ENCODE data around the gene UGT1A7. TPM values are rescaled to one million over a fixed set of nuclear protein-coding genes. Genes with fewer than 3 reads are reported as not detected.

Gene UGT1A7
- total RNA-seq, 2 donors from 2014 or later, result not detected

DNA sequence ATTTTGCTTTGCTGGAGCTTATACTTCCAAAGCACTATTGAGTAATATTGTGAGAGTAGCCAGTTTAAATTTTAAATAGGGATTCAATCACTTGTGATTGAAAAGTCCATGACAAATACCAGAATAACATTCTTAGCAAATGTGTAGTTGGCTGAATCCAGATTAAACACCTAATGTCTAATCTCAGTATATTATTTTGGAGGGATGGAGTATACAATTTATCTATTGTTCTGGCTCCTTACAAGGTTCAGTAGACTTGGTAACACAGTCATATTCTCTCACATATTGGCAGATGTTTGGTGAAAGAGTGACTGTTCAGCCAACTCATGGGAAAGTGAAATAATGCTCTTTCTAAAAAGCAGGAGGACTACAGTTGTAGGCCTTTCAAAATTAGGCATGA, 7.8 kb upstream of the UGT1A7 start:
- Mint-ChIP-seq H3K27ac (no peak overlapping the region), H3K9me3 (peaks cover 0 to 4% of the 10 kb centered on the region in 2 donors), H3K36me3 (peaks cover 0 to 7% of the 10 kb centered on the region in 2 donors)
- DNase-seq (ENCODE audit: low spot score in 2 of 2) (no peak), ATAC-seq (no peak)

DNA sequence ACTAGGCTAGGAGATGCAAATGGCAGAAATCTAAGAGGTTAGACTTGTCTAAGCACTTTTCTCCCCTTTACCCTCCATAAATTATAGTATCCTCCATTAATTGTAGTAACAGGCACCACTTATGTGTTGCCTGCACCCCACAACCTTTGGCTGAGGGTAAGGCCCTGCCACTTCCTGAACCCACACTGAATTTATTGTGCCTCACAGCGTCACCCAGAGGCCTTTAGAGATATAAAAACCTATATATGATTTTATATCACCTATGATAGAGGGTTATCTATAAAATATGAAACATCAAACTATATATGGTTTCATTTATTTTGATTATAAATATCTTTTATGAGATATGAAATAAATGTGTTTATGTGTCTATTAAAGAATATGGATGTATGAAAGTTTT, 7.4 kb upstream of the UGT1A7 start:
- DNase-seq (ENCODE audit: low spot score in 2 of 2) (no peak), ATAC-seq (no peak)
- no peak overlapping the region for H3K27ac Mint-ChIP-seq
- H3K9me3 Mint-ChIP-seq, result peaks cover 0 to 4% of the 10 kb centered on the region in 2 donors
- peaks cover 0 to 7% of the 10 kb centered on the region in 2 donors for H3K36me3 Mint-ChIP-seq

DNA sequence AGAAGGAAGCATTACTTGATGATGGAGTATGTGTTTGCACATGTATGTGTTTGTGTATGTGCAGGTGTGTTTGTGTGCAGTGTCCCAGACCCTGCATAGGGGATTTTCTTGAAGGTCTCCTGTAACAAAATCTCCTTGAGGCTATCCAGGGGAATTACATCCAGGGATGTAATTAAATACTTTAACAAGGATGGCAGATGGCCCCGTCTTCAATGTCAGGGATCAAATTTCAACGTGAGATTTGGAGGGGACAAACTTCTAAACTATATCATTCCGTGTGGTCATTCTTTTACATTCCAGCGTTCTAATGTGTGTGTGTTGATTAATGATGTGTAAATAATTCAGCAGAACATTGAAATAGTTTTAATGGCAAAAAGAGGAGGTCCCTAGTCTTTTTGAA, 6.7 kb upstream of the UGT1A7 start:
- no peak for ATAC-seq
- peaks cover 0 to 4% of the 10 kb centered on the region in 2 donors for H3K9me3 Mint-ChIP-seq

DNA sequence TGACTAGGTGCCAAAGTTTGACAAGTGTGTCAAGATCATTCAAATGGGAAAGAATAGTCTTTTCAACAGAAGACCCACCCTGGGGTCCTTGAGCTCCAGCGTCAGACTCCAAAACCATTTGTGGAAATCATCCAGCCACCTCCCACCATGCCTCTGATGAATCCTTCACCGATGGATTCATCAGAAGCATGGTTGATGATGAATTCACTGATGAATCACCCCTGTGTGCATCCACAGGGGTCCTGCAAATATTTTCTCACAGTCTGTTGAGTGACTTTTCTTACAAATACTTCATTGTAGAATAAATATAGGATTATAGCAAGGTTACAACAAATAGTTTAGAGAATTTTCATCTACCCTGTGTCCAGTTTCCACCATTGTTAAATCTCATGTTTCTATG, 5.7 kb upstream of the UGT1A7 start:
- H3K9me3 Mint-ChIP-seq, result peaks cover 0 to under 1% of the 10 kb centered on the region in 2 donors
- ATAC-seq (no peak), DNase-seq (ENCODE audit: low spot score in 2 of 2) (no peak)
- peaks cover 0 to 1% of the 10 kb centered on the region in 2 donors for H3K36me3 Mint-ChIP-seq
- no peak overlapping the region for H3K27ac Mint-ChIP-seq

More for the DNA sequence above, 6.7 kb upstream of the UGT1A7 start:
- Mint-ChIP-seq H3K36me3 (peaks cover 0 to 7% of the 10 kb centered on the region in 2 donors), H3K27ac (no peak overlapping the region)
- no peak for DNase-seq (ENCODE audit: low spot score in 2 of 2)

DNA sequence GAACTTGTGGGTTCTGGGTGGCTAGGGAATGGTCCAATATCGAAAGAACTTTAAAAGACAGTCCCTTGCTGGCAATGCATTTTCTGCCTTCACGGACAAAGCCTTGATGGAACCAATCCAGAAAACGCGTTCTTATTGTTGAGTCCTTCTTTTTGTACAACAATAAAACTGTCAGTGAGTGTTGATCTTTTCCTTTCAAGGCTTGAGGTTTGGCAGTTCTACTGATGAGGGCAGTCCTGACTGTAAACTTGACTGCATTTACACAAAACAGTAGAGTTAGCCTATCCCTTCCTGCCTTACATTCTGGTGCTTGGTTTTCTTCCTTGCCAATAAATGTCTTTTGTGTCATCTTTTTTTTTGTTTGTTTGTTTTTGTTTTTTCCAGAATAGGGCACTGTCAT, 2.5 kb upstream of the UGT1A7 start:
- no peak overlapping the region for H3K27ac Mint-ChIP-seq
- DNase-seq (ENCODE audit: low spot score in 2 of 2) (no peak), ATAC-seq (no peak)
- no peaks in the 10 kb centered on the region for H3K9me3 Mint-ChIP-seq
- no peaks in the 10 kb centered on the region for H3K36me3 Mint-ChIP-seq

DNA sequence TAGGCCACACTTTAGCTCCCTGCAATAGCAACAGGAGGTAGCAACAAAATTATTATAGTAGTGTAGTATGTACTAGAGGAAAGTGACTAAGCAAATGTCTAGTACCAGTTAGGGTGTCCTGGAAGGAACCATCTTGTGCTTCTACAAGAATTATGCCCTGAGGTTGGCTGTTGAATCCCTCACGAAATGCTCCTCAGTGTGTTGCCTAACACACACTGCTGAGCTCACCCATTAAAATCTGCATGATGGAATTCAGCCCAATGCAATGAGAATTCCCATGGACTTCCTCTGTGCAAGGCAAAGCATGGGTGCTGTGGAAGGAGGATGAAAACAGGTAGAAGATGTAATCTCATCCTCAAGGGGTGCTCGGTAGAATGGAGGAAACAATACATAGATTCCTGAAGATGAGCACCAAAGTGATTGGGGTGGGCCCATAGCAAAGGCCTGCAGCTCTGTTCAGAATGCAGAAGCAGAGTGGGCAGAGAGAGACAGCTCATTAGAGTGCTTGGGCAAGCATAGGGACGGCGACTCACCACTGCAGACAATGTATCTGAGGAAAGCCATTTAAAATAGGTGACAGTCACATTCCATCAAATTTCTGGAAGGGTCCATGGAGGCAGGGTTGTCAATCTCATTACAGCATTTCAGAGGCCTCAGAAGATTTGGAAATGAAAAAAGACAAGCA, 1.2 kb upstream of the UGT1A7 start:
- H3K27ac Mint-ChIP-seq, result no peak overlapping the region
- DNase-seq (ENCODE audit: low spot score in 2 of 2), result no peak
- no peaks in the 10 kb centered on the region for H3K9me3 Mint-ChIP-seq
- ATAC-seq, result no peak
- H3K36me3 Mint-ChIP-seq, result no peaks in the 10 kb centered on the region

DNA sequence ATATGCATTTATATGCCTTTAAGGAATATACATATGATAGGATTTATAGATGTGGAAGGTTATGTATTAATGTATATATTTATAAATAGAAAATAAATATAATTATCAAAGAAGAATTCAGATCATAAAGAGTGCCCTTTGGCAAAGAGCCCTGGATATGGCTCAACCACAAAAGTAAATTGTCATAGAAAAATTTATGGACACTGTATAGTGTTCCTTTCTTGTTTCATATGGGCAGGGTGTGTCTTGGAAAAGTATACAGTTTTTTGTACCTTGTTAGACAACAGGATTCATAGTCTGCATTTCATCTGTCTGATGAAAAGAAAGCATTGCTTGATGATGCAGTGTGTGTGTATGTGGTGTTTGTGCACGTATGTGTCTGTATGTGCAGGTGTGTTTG, 2.9 kb downstream of the UGT1A7 start:
- DNase-seq (ENCODE audit: low spot score in 2 of 2) (no peak), ATAC-seq (no peak)
- Mint-ChIP-seq H3K27ac (no peak overlapping the region), H3K9me3 (no peaks in the 10 kb centered on the region), H3K36me3 (no peaks in the 10 kb centered on the region)

DNA sequence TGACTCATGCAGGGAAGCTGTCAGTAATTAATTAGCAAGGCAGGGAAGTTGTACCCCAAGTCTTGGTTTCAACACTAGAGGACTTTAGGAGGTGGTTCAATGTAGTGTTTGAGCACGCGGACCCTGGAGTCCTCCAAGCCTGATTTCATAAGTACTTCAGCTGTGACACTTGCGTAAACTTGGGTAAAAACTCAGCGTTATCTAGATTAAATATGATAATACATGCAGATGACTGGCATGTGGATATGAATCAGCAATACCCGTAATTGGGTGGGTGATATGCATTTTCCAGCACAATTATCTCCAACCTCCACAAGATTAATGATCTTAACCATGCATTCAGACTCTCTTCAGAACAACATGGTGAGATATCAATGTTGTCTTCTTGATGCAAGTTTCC, 5.2 kb downstream of the UGT1A7 start:
- no peaks in the 10 kb centered on the region for H3K9me3 Mint-ChIP-seq
- DNase-seq (ENCODE audit: low spot score in 2 of 2), result no peak
- ATAC-seq, result no peak
- no peak overlapping the region for H3K27ac Mint-ChIP-seq
- H3K36me3 Mint-ChIP-seq, result no peaks in the 10 kb centered on the region

DNA sequence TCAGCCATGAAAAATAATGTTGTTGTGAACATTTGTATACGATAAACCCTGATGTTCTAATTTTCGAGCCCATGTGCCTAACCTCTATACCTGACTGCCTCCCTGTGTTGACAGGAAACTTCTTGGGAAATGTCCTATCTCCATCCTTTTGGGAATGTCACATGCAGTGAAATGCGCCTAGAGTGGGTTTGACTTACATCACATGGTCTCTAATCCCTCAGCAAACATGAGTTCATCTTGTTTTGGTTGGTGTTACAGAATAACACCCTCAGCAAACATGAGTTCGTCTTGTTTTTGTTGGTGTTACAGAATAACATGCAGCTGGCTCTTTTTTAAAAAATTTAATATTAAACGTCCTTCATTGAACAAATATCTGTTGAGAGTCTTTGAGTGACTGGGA, 6.6 kb downstream of the UGT1A7 start:
- DNase-seq (ENCODE audit: low spot score in 2 of 2) (no peak), ATAC-seq (no peak)
- no peaks in the 10 kb centered on the region for H3K9me3 Mint-ChIP-seq
- H3K27ac Mint-ChIP-seq, result no peak overlapping the region
- H3K36me3 Mint-ChIP-seq, result no peaks in the 10 kb centered on the region

DNA sequence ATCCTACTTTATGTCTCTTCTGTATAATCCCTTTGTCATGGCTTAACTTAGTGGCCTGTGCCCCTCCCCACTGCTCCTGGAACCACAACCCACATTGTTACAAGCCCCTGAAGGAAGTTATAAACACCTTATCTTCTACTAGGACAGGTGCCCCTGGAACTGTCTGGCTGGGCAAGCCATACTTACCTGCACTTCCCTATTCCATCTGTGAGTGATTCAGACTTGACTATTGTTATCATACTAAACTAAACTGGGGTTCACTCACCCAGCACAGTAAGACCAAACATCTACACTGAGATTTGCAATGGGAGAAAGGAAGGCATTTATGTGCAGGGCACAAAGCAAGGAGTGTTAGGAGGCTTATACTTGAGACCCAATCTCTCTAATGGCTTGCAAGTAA, 7.3 kb downstream of the UGT1A7 start:
- no peak for ATAC-seq
- H3K27ac Mint-ChIP-seq, result no peak overlapping the region

DNA sequence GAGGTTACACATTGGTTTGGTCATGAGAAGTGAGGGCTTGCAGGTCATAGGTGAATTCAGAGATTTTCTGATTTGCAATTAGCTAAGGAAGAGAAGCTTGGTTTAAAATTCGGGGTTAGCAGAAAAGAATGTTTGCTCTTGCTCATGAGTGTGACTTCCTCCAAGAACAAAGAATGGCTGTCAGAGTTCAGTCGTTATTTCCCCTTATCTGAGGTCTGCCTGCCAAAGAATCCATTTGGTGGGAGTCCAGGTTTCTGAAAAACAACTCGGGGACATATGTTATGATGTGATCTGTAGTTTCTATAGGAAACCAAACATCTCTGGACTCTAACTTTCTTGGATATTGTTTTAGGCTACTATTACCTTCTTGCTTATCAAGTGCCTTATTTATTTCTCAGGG, 7.8 kb downstream of the UGT1A7 start:
- no peaks in the 10 kb centered on the region for H3K36me3 Mint-ChIP-seq
- no peaks in the 10 kb centered on the region for H3K9me3 Mint-ChIP-seq
- H3K27ac Mint-ChIP-seq, result no peak overlapping the region
- ATAC-seq (no peak), DNase-seq (ENCODE audit: low spot score in 2 of 2) (no peak)

More for the DNA sequence above, 7.3 kb downstream of the UGT1A7 start:
- Mint-ChIP-seq H3K9me3 (no peaks in the 10 kb centered on the region), H3K36me3 (no peaks in the 10 kb centered on the region)
- DNase-seq (ENCODE audit: low spot score in 2 of 2), result no peak

DNA sequence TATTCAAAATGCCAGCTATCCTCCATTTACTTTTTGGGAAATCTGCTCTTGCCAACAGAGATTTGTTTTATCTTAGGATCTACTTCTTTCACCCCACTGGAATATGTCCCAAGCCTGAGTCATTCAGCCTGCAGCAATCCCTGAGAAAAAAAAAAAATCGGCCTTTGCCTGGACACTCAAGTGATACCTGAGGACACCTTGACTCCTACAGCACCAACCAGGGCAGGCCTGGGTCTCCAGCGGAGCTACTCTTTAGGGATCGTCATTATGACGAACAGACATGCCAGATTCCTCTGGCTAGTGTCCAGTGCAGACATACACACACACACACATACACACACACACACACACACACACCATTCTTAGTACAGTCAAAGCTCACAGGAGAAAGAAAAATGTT, 8.7 kb downstream of the UGT1A7 start:
- ATAC-seq, result no peak
- Mint-ChIP-seq H3K27ac (no peak overlapping the region), H3K36me3 (no peaks in the 10 kb centered on the region), H3K9me3 (no peaks in the 10 kb centered on the region)
- no peak for DNase-seq (ENCODE audit: low spot score in 2 of 2)

DNA sequence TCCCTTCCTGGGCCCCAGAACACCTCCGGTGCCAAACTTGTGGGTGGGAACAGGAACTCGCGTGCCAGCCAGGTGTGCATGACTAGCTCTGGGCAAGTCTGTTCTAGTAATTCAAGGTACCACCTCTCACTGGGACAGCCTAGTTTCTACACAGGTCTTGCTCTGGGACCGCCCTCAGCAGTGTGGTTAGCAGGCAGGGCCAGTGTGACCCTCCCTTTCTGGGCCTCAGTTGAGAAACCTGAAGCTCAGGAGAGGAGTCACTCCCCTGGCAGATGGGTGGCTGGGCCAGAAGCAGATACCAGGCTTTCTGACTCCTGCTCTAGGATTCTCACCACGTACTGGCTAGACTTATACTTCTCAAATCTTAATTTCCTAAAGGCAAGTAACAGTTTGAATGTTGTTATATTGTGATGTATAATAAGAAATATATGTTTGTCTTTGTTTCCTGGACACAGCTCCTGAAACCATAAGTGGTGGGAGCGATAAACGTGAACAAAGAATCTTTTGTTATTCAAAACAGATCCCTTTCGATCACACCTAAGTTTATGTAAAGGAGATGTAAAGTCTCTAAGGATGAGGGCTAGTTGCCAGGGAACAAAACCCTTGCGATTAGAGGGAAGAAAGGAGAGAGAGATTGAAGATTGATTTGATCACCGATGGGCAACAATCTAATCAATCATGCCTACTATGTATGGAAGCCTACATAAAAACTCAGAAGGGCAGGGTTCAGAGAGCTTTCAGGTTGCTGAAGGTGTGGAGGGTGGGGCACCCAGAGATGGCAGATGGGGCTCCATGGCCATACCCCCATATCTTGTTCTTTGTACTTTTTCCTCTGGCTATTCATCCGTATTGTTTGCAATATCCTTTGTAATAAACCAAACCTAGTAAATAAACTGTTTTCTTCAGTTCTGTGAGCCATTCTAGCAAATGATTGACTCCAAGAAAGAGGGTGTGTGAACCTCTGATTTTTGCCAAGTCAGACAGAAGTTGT, 10.0 kb downstream of the UGT1A7 start:
- ATAC-seq (no peak), DNase-seq (ENCODE audit: low spot score in 2 of 2) (no peak)
- Mint-ChIP-seq H3K9me3 (no peaks in the 10 kb centered on the region), H3K36me3 (no peaks in the 10 kb centered on the region), H3K27ac (no peak overlapping the region)

DNA sequence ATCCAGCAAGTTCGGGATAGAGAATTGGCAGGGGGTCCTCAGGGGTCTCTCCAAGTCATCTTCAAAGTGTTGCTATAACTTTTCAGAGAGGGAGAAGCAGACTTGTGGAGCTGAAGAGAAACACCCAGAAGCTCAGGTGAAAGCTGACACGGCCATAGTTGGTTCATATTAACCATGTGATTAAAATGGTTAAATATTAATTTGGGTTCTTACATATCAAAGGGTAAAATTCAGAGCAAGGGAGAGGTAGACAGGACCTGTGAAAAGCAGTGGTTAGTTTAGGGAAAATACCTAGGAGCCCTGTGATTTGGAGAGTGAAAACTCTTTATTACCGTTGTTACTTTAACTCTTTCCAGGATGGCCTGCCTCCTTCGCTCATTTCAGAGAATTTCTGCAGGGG, 10.9 kb downstream of the UGT1A7 start, which contains the start of gene UGT1A6:
UGT1A6 (plus strand) TSS at position 243 of the 400 bp plus-strand sequence; CDS start at position 358, 115 bp downstream.
- Mint-ChIP-seq H3K27ac (no peak within 1 kb of the TSS), H3K9me3 (no peaks in the 10 kb centered on the region), H3K36me3 (no peaks in the 10 kb centered on the region)
- ATAC-seq (no peak), DNase-seq (ENCODE audit: low spot score in 2 of 2) (no peak)

DNA sequence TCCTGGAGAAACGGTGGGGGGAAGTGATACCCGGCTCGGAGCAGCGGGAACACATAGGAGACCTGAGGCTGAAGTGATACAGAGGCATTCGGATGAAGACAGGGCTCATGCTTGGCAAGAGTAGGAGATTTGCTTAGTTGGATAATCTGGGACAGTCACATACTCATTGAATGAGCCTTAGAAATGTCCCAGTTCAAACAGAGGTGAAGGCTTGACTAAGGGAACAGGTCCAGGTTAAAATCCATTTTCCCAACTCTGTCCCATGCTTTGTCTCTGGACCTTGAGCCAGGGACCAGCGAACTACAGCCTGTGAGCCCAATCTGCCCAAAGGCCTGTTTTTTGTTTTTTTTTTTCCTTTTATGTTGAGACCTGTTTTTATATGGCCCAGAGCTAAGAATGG, 12.3 kb downstream of the UGT1A7 start:
- no peaks in the 10 kb centered on the region for H3K36me3 Mint-ChIP-seq

DNA sequence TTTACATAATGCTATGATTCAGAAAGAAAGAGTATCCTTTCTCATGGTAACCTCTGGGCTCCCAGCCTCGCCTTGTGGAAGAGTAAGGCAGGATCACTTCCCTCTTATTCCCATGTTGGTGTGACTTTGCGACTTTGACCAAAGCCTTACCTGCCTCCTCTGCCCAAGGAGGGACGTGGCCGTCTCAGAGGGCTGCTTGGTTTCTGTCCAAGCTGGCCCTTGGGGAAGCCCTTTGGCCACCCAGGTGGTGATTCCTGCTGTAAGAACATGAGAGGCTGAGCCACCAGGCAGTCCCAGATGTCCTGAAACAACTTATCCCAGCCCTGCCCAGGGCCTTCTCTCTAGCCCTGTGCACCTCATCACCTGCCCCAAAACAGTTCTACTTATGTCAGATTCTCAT, 17.0 kb downstream of the UGT1A7 start:
- H3K27ac Mint-ChIP-seq, result no peak overlapping the region
- no peaks in the 10 kb centered on the region for H3K36me3 Mint-ChIP-seq
- no peaks in the 10 kb centered on the region for H3K9me3 Mint-ChIP-seq
- ATAC-seq, result no peak
- DNase-seq (ENCODE audit: low spot score in 2 of 2), result no peak

More for the DNA sequence above, 12.3 kb downstream of the UGT1A7 start:
- ATAC-seq (no peak), DNase-seq (ENCODE audit: low spot score in 2 of 2) (no peak)
- no peaks in the 10 kb centered on the region for H3K9me3 Mint-ChIP-seq
- no peak overlapping the region for H3K27ac Mint-ChIP-seq

DNA sequence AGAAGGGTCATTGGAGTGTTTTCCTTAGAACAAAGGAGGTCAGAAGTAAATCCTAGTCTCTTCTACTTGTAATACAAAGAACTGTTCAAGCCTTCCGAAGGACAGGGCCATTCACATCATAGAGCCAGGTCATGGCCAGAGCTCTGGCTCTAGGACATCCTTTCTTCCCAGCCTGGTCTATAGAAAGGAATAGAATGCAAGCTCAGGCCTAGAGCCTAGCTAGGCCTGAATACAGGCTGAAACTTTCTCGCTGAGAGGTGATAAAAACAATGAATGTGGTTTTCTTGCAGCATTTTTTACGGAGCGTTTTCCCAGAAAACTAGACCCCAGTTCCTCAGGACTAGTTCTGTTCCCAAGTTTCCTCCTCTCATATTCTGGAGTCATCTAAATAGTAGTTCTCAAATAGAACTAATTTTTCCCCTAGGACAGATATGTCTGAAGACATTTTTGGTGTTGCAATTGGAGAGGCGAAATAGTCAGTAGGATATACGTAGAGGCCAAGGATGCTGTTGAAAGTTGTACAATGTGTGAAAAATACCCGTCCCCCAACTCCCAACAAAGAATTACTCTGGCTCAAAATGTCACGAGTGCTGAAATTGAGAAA, 17.8 kb downstream of the UGT1A7 start:
- no peak overlapping the region for H3K27ac Mint-ChIP-seq
- H3K9me3 Mint-ChIP-seq, result peaks cover 3 to 5% of the 10 kb centered on the region in 2 donors
- DNase-seq (ENCODE audit: low spot score in 2 of 2) (no peak), ATAC-seq (no peak)
- peaks cover 0 to 6% of the 10 kb centered on the region in 2 donors for H3K36me3 Mint-ChIP-seq

Measured in activated naive CD4-positive, alpha-beta T cell treated with anti-CD3 and anti-CD28 coated beads, Interleukin-2, amount 50 U/mL, for 72 hours (primary cell).